Transverse colon (tissue), 4 donors: ENCODE results near the gene MTHFD2L. TPM values are rescaled to one million over a fixed set of nuclear protein-coding genes. Genes with fewer than 3 reads are reported as not detected.

Experiments
- DNase-seq: peaks from one replicate; pipeline ENCODE4 v3.0.0-alpha.2; 2019
- H3K27ac ChIP-seq, 4 donors: fragments of 200-600 bp; sonication (generic); 2 replicates each; pipeline ENCODE4 v1.5.1; 2016 to 2018; ENCODE audit warnings: inconsistent platforms in 4 of 4
- H3K27me3 ChIP-seq: fragments of 200-600 bp; sonication (generic); 2 replicates; pipeline ENCODE4 v1.5.1; 2017; ENCODE audit warnings: inconsistent platforms
- H3K36me3 ChIP-seq, 4 donors: fragments of 200-600 bp; sonication (generic); 2 replicates each; pipeline ENCODE4 v1.5.1; 2017 to 2019; ENCODE audit warnings: inconsistent platforms in 4 of 4
- H3K4me1 ChIP-seq, 4 donors: fragments of 200-600 bp; sonication (generic); 2 replicates each; pipeline ENCODE4 v1.5.1; 2017 to 2020; ENCODE audit warnings: inconsistent platforms in 4 of 4
- H3K4me3 ChIP-seq, 4 donors: fragments of 200-600 bp; sonication (generic); 1 replicate in 1 of 4; 2 replicates in 3 of 4; pipeline versions ENCODE4 v1.5.1 to v1.6.1; 2017 to 2019; ENCODE audit warnings: inconsistent platforms in 4 of 4
- H3K9me3 ChIP-seq, 2 donors: fragments of 200-600 bp; sonication (generic); 2 replicates each; pipeline ENCODE4 v1.5.1; 2017 to 2019; ENCODE audit warnings: inconsistent platforms in 2 of 2
- CTCF ChIP-seq, 5 experiments: fragments of 200-600 bp in 3 of 5; fragments of 450-650 bp in 2 of 5; sonication (generic) in 3 of 5; IDR thresholded peaks; 1 replicate in 2 of 5; 2 replicates in 3 of 5; pipeline ENCODE4 v1.5.1; 2016 to 2017; ENCODE audit warnings: antibody characterized with exemption in 5 of 5, inconsistent platforms in 3 of 5, mild to moderate bottlenecking in 2 of 5, moderate library complexity in 1 of 5
- EP300 ChIP-seq: sonication (generic); formaldehyde crosslinking; IDR thresholded peaks from one replicate; pipeline ENCODE4 v1.6.1; 2017; ENCODE audit warnings: antibody characterized with exemption, low read depth
- POLR2A ChIP-seq: fragments of 450-650 bp; IDR thresholded peaks from one replicate; pipeline ENCODE4 v1.6.1; 2016; ENCODE audit warnings: antibody characterized with exemption, mild to moderate bottlenecking, moderate library complexity
- POLR2AphosphoS5 ChIP-seq, 3 donors: sonication (generic); formaldehyde crosslinking; IDR thresholded peaks; one replicate each; pipeline ENCODE4 v1.6.1; 2016; ENCODE audit warnings: antibody characterized with exemption in 3 of 3
- WGBS, 2 donors: methylation state at CpG; one replicate each; pipeline ENCODE4 v1.1.5; 2018; ENCODE audit warnings: low coverage in 1 of 2; 5-methylcytosine and 5-hydroxymethylcytosine counted together
- in situ Hi-C, 4 donors: fragments of 200-750 bp; cut with MboI; loops; one replicate each; pipeline versions ENCODE4 v1.15.0 to v1.15.1; 2017; ENCODE audit warnings: low sequenced_read_pairs in 3 of 4, low pct_ligation_motif_present in 1 of 4, low pct_unique_long_range_greater_than_20kb in 1 of 4
- intact Hi-C: fragments of 100-400 bp; cut with DNase I; formaldehyde crosslinking; loops from one replicate; pipeline ENCODE4 v1.15.1; 2023; ENCODE audit warnings: low total_unique reads
- total RNA-seq, 4 donors: library from RNA; depleted of rRNA; stranded (reverse); fragments of >200 nt; gene quantifications; one replicate each; pipeline ENCODE4 v1.1.0, GENCODE V29; 2016

The MTHFD2L gene
- total RNA-seq, 4 donors from 2014 or later: 7.6 to 18.1 (median 12.7) TPM

GRCh38 chr4:74188912-74189311, 31.0 kb downstream of the MTHFD2L start:
- Histone ChIP-seq H3K4me1 (no peaks in the 10 kb centered on the region), H3K4me3 (no peak overlapping the region), H3K36me3 (no peaks in the 10 kb centered on the region), H3K27ac (no peak overlapping the region), H3K9me3 (no peaks in the 10 kb centered on the region), H3K27me3 (no peaks in the 10 kb centered on the region)
- no peak for TF ChIP-seq POLR2A
- no peak for TF ChIP-seq CTCF (IDR thresholded peaks at IDR 0.05)
- TF ChIP-seq POLR2AphosphoS5 (IDR thresholded peaks at IDR 0.05): no peak
- no peak for TF ChIP-seq EP300
- in situ Hi-C loops: loop anchor here in 2 of 4 donors (25.0 kb wide), 2 partner anchors 123 to 473 kb away; partner anchors contain the start of gene EPGN (in 1 of the 2)
- intact Hi-C loops: no loop called here
- DNase-seq: no peak
- 74 to 82% methylated on average over 2 of the region's 2 CpGs for WGBS, 2 donors

- Histone ChIP-seq H3K4me1 (no peaks in the 10 kb centered on the region), H3K9me3 (no peaks in the 10 kb centered on the region), H3K27ac (no peak overlapping the region), H3K4me3 (no peak overlapping the region), H3K27me3 (no peaks in the 10 kb centered on the region), H3K36me3 (no peaks in the 10 kb centered on the region)
- in situ Hi-C loops: loop anchor here (10.0 to 25.0 kb wide), 3 partner anchors 115 to 473 kb away; partner anchors contain the start of gene EPGN (in 4 of the 4)
- intact Hi-C loops: no loop called here
- 61% methylated on average over 2 of the region's 2 CpGs for WGBS, 2 donors
- TF ChIP-seq CTCF (IDR thresholded peaks at IDR 0.05) (peak; percentile 53 to 64 (median 62)), POLR2A (no peak), POLR2AphosphoS5 (IDR thresholded peaks at IDR 0.05) (no peak)
- no peak for DNase-seq
These were observed 31.6 kb downstream of the MTHFD2L start for GRCh38 chr4:74189331-74190043.

GRCh38 chr4:74190332-74190731, 32.4 kb downstream of the MTHFD2L start:
- H3K27ac ChIP-seq: no peak overlapping the region
- TF ChIP-seq CTCF (IDR thresholded peaks at IDR 0.05) (no peak), POLR2AphosphoS5 (IDR thresholded peaks at IDR 0.05) (no peak), EP300 (no peak), POLR2A (no peak)
- H3K36me3 ChIP-seq: no peaks in the 10 kb centered on the region
- H3K9me3 ChIP-seq: no peaks in the 10 kb centered on the region
- in situ Hi-C loops (loop anchor here (10.0 to 25.0 kb wide), 3 partner anchors 114 to 472 kb away; partner anchors contain the start of gene EPGN (in 4 of the 4)), intact Hi-C loops (no loop called here)
- WGBS, 2 donors: 85 to 92% methylated on average over 4 of the region's 4 CpGs
- H3K4me1 ChIP-seq: no peaks in the 10 kb centered on the region
- H3K27me3 ChIP-seq: no peaks in the 10 kb centered on the region
- H3K4me3 ChIP-seq: no peak overlapping the region
- no peak for DNase-seq

- intact Hi-C loops: no loop called here
- TF ChIP-seq EP300 (no peak), CTCF (IDR thresholded peaks at IDR 0.05) (no peak), POLR2A (no peak), POLR2AphosphoS5 (IDR thresholded peaks at IDR 0.05) (no peak)
- H3K27ac ChIP-seq: no peak overlapping the region
- DNase-seq: no peak
- no peaks in the 10 kb centered on the region for H3K27me3 ChIP-seq
- 55 to 66% methylated on average over 4 of the region's 4 CpGs for WGBS, 2 donors
- no peaks in the 10 kb centered on the region for H3K9me3 ChIP-seq
- no peaks in the 10 kb centered on the region for H3K4me1 ChIP-seq
- H3K36me3 ChIP-seq: no peaks in the 10 kb centered on the region
- no peak overlapping the region for H3K4me3 ChIP-seq
- in situ Hi-C loops: loop anchor here (10.0 to 25.0 kb wide), 3 partner anchors 114 to 471 kb away; partner anchors contain the start of gene EPGN (in 4 of the 4)
These were observed 33.0 kb downstream of the MTHFD2L start for GRCh38 chr4:74190919-74191397.
